A673 (cell line): ENCODE results near the gene AKAP14. TPM values are rescaled to one million over a fixed set of nuclear protein-coding genes. Genes with fewer than 3 reads are reported as not detected.

Experiments
- BruUV-seq: library from RNA; stranded (reverse); fragments of 400-500 nt; replicated peaks from 2 replicates; lab custom pipeline; 2021; lab: Mats Ljungman, UMichigan
- CTCF ChIA-PET: fragments of 300-600 bp; sonication (Branson Sonifier 250); formaldehyde crosslinking; loops from one replicate; lab custom pipeline; 2022; ENCODE audit warnings: antibody characterized with exemption; lab: Charles Lee
- POLR2A ChIA-PET: fragments of 300-600 bp; sonication (Branson Sonifier 250); formaldehyde crosslinking; loops from one replicate; lab custom pipeline; 2022; ENCODE audit warnings: antibody characterized with exemption; ENCODE audit not compliant: low non-redundant PET; lab: Charles Lee
- DNase-seq: peaks from one replicate; pipeline ENCODE4 v3.0.0-alpha.2; 2015; ENCODE audit warnings: low spot score
- H3K27ac ChIP-seq: fragments of 200-600 bp; sonication (generic); 2 replicates; pipeline ENCODE4 v1.5.1; 2016; ENCODE audit warnings: mixed run types, low read depth, mild to moderate bottlenecking, mixed read lengths, antibody characterized with exemption, low read length; ENCODE audit not compliant: poor library complexity, severe bottlenecking
- H3K27me3 ChIP-seq: fragments of 200-600 bp; sonication (generic); replicated peaks from 2 replicates; pipeline ENCODE4 v1.6.1; 2017; ENCODE audit warnings: mixed run types, low read depth, mild to moderate bottlenecking, mixed read lengths, antibody characterized with exemption, low read length; ENCODE audit not compliant: insufficient read depth, poor library complexity
- H3K36me3 ChIP-seq: fragments of 200-600 bp; sonication (generic); 2 replicates; pipeline ENCODE4 v1.6.1; 2016; ENCODE audit warnings: mixed run types, mild to moderate bottlenecking, mixed read lengths, antibody characterized with exemption, low read length; ENCODE audit not compliant: insufficient read depth, poor library complexity, severe bottlenecking
- H3K4me1 ChIP-seq: fragments of 200-600 bp; sonication (generic); 2 replicates; pipeline ENCODE4 v1.6.1; 2017; ENCODE audit warnings: mixed run types, mild to moderate bottlenecking, mixed read lengths, antibody characterized with exemption, low read length; ENCODE audit not compliant: insufficient read depth, poor library complexity, severe bottlenecking
- H3K4me3 ChIP-seq: fragments of 200-600 bp; sonication (generic); 2 replicates; pipeline ENCODE4 v1.5.1; 2016; ENCODE audit warnings: low read depth, mixed run types, mild to moderate bottlenecking, mixed read lengths, low read length; ENCODE audit not compliant: poor library complexity, severe bottlenecking
- H3K9me3 ChIP-seq: fragments of 200-600 bp; sonication (generic); 2 replicates; pipeline ENCODE4 v1.6.1; 2016; ENCODE audit warnings: mixed run types, low read depth, mild to moderate bottlenecking, mixed read lengths, antibody characterized with exemption, low read length; ENCODE audit not compliant: poor library complexity, severe bottlenecking
- EZH2 ChIP-seq: fragments of 200-600 bp; sonication (generic); IDR thresholded peaks from 2 replicates; pipeline ENCODE4 v1.6.1; 2017; ENCODE audit warnings: borderline replicate concordance, low read depth, mild to moderate bottlenecking, mixed read lengths, antibody characterized with exemption, low read length; ENCODE audit not compliant: poor library complexity, severe bottlenecking
- intact Hi-C: fragments of 100-400 bp; cut with micrococcal nuclease; formaldehyde crosslinking; loops from one replicate; pipeline ENCODE4 v1.10.0; 2022; ENCODE audit not compliant: unreplicated experiment
- total RNA-seq: library from RNA; stranded (reverse); gene quantifications from 2 replicates; pipeline ENCODE4 v1.2.3, GENCODE V29; 2021
- TF ChIP-seq, protein P1 (sequence below): fragments of 300-800, 200-600 bp; sonication (generic); conservative IDR thresholded peaks from 2 replicates; pipeline ENCODE4 v1.5.1; 2017; ENCODE audit warnings: low read depth, mild to moderate bottlenecking, antibody characterized with exemption, low read length, moderate library complexity, mixed read lengths

Gene AKAP14
- total RNA-seq, 1 experiment from 2014 or later: not detected

DNA sequence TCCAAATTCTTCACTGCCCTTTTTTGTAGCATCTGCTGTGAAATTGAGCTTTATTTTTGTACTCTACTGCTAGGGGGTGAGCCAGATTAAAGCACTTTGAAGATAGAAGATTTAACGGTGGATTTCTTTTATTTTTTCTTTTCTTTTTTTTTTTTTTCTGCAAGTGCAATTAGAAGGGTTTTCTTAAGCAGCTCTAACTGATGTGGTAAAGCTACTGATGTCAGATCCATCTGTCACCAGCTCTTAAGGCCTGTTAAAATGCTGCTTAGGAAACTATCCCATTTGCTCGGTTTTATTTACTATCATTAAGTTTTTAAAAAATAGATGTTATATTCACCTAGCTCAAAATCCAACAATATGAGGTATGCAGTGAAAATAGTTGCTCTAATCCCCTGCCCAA is 17.0 kb upstream of the AKAP14 start:
- Histone ChIP-seq H3K4me3 (no peak overlapping the region), H3K4me1 (no peaks in the 10 kb centered on the region), H3K9me3 (no peaks in the 10 kb centered on the region), H3K27ac (no peak overlapping the region), H3K27me3 (no peaks in the 10 kb centered on the region), H3K36me3 (peaks cover 17% of the 10 kb centered on the region)
- DNase-seq: no peak
- intact Hi-C loops: no loop called here
- ChIA-PET CTCF (no interaction called here), POLR2A (no interaction called here)
- TF ChIP-seq EZH2: no peak
- TF ChIP-seq, protein P1, sequence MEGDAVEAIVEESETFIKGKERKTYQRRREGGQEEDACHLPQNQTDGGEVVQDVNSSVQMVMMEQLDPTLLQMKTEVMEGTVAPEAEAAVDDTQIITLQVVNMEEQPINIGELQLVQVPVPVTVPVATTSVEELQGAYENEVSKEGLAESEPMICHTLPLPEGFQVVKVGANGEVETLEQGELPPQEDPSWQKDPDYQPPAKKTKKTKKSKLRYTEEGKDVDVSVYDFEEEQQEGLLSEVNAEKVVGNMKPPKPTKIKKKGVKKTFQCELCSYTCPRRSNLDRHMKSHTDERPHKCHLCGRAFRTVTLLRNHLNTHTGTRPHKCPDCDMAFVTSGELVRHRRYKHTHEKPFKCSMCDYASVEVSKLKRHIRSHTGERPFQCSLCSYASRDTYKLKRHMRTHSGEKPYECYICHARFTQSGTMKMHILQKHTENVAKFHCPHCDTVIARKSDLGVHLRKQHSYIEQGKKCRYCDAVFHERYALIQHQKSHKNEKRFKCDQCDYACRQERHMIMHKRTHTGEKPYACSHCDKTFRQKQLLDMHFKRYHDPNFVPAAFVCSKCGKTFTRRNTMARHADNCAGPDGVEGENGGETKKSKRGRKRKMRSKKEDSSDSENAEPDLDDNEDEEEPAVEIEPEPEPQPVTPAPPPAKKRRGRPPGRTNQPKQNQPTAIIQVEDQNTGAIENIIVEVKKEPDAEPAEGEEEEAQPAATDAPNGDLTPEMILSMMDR: no peak
- no TSS peak for BruUV-seq

DNA sequence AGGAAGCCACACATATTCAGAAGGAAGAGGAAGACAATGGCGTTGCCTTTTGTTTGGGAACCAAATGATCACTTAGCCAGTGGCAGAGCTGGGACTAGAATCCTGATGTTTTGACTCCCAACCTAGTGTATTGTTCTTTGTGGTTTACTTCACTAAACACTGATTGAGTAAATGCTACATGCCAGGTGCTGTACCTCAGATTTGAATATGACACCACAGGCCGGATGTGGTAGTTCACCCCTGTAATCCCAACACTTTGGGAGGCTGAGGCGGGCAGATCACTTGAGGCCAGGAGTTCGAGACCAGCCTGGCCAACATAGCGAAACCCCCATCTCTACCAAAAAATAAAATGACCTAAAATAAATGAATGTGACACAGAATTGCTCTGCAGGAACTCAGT is 15.6 kb upstream of the AKAP14 start:
- intact Hi-C loops: loop anchor here (2.0 kb wide), 1 partner anchor 363 kb away; no protein-coding TSS in a partner anchor
- ChIA-PET CTCF (interaction anchor here (0.6 kb wide), 1 partner anchor 325 kb away, joined by 3 read pairs; no protein-coding TSS in a partner anchor), POLR2A (no interaction called here)
- no peak overlapping the region for H3K27ac ChIP-seq
- TF ChIP-seq, protein P1: no peak
- no peak for TF ChIP-seq EZH2
- no peaks in the 10 kb centered on the region for H3K4me1 ChIP-seq
- H3K9me3 ChIP-seq: no peaks in the 10 kb centered on the region
- H3K36me3 ChIP-seq: peaks cover 17% of the 10 kb centered on the region
- no peak overlapping the region for H3K4me3 ChIP-seq
- H3K27me3 ChIP-seq: no peaks in the 10 kb centered on the region
- no peak for DNase-seq
- no TSS peak for BruUV-seq

DNA sequence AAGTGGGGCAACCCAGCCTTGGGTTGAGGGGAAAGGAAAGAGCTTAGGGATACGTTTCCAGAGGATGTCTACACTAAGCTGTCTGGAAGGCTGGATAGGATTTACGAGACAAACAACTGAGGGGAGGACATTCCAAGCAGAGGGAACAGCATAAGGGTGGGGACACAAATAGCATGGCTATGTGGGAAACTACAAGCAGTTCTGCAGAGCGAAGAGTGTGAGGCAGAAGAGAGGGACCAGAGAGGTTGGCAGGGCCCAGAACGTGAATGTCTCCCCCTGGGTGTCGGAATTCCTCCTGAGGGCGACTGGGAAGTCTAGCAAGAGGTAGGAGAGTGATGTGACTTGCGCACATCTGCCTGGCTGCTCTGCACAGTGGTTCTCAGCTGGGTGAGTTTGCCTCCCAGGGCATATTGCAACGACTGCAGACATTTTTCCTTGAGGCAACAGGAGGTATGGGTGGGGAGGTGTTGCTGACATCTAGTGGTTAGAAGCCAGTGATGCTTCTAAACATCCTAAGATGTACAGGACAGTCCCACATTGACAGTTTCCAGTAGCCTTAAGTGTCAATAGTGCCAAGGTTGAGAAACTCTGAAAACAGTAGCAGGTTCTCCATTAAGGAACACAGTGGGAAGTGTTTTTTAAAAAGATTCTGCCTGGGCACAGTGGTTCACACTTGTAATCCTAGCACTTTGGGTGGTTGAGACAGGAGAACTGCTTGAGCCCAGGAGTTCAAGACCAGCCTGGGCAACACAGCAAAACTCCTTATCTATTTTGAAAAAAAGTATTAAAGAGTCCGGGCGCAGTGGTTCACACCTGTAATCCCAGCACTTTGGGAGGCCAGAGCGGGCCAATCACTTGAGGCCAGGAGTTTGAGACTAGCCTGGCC is 14.9 kb upstream of the AKAP14 start:
- no TSS peak for BruUV-seq
- Histone ChIP-seq H3K27ac (no peak overlapping the region), H3K36me3 (peaks cover 12% of the 10 kb centered on the region), H3K4me1 (no peaks in the 10 kb centered on the region), H3K4me3 (no peak overlapping the region), H3K9me3 (no peaks in the 10 kb centered on the region), H3K27me3 (no peaks in the 10 kb centered on the region)
- intact Hi-C loops: loop anchor here (2.0 kb wide), 1 partner anchor 364 kb away; no protein-coding TSS in a partner anchor
- DNase-seq: peak; percentile 66
- CTCF ChIA-PET: interaction anchor here (0.6 kb wide), 1 partner anchor 326 kb away, joined by 3 read pairs; no protein-coding TSS in a partner anchor
- TF ChIP-seq EZH2: no peak
- TF ChIP-seq, protein P1: peak; percentile 69
- POLR2A ChIA-PET: no interaction called here
